H1 (cell line): Measurements from ENCODE around the gene NAAA. TPM values are rescaled to one million over a fixed set of nuclear protein-coding genes. Genes with fewer than 3 reads are reported as not detected.

Experiments
- CTCF ChIA-PET: fragments of 300-600 bp; sonication (Branson Sonifier 250); formaldehyde crosslinking; loops from one replicate; lab custom pipeline; 2021; ENCODE audit not compliant: partially characterized antibody; lab: Charles Lee
- POLR2A ChIA-PET: fragments of 300-600 bp; sonication (Branson Sonifier 250); formaldehyde crosslinking; loops from one replicate; lab custom pipeline; 2021; ENCODE audit warnings: inconsistent platforms; ENCODE audit not compliant: partially characterized antibody; lab: Charles Lee
- DNase-seq, 2 experiments: peaks; one replicate each; pipeline versions ENCODE4 v3.0.0 to v3.0.0-alpha.2; 2010 to 2022; ENCODE audit warnings: low spot score in 2 of 2, low read depth in 1 of 2, mixed read lengths in 1 of 2
- FAIRE-seq: peaks from 2 replicates; lab custom pipeline; 2011; peaks lifted over from hg19 to GRCh38; lab: Jason Lieb, UNC
- H2AFZ ChIP-seq: 2 replicates; pipeline ENCODE4 v1.8.1; 2012; ENCODE audit warnings: low read length, inconsistent platforms
- H2AK5ac ChIP-seq: 2 replicates; pipeline ENCODE4 v1.6.1; 2013; ENCODE audit warnings: low read depth, low read length
- H2BK120ac ChIP-seq: replicated peaks from 2 replicates; pipeline ENCODE3; 2013; ENCODE audit warnings: low read depth, low read length, inconsistent platforms
- H2BK12ac ChIP-seq: 2 replicates; pipeline ENCODE4 v1.6.1; 2013; ENCODE audit warnings: low read depth, low read length
- H2BK15ac ChIP-seq: 2 replicates; pipeline ENCODE4 v1.6.1; 2013; ENCODE audit warnings: low read length
- H2BK20ac ChIP-seq: 2 replicates; pipeline ENCODE4 v1.6.1; 2013; ENCODE audit warnings: low read length
- H2BK5ac ChIP-seq: 2 replicates; pipeline ENCODE4 v1.6.1; 2013; ENCODE audit warnings: low read depth, low read length
- H3K14ac ChIP-seq: 2 replicates; pipeline ENCODE4 v1.6.1; 2013; ENCODE audit warnings: inconsistent platforms; ENCODE audit not compliant: insufficient read length
- H3K18ac ChIP-seq: 2 replicates; pipeline ENCODE4 v1.6.1; 2013; ENCODE audit warnings: low read length; ENCODE audit errors: extremely low read depth
- H3K23ac ChIP-seq: 2 replicates; pipeline ENCODE4 v1.6.1; 2013; ENCODE audit warnings: inconsistent platforms; ENCODE audit not compliant: insufficient read length
- H3K23me2 ChIP-seq: 2 replicates; pipeline ENCODE4 v1.6.1; 2013; ENCODE audit warnings: low read depth, low read length
- H3K27ac ChIP-seq: 2 replicates; pipeline ENCODE4 v1.6.1; 2011; ENCODE audit warnings: low read depth, low read length, inconsistent platforms
- H3K27me3 ChIP-seq, 4 experiments: replicated peaks in 1 of 4; 1 replicate in 1 of 4; 2 replicates in 3 of 4; pipeline versions ENCODE4 v1.6.1 to v1.8.1; 2011 to 2013; ENCODE audit warnings: low read length in 3 of 4, mild to moderate bottlenecking in 3 of 4, inconsistent platforms in 2 of 4, mixed read lengths in 2 of 4, moderate library complexity in 1 of 4; ENCODE audit not compliant: control insufficient read depth in 3 of 4, insufficient read depth in 3 of 4; ENCODE audit errors: extremely low read depth in 1 of 4
- H3K36me3 ChIP-seq, 4 experiments: 2 replicates each; pipeline versions ENCODE4 v1.6.1 to v1.8.1; 2011 to 2013; ENCODE audit warnings: mild to moderate bottlenecking in 4 of 4, low read length in 3 of 4, moderate library complexity in 2 of 4, control low read depth in 1 of 4, inconsistent platforms in 1 of 4; ENCODE audit not compliant: insufficient read depth in 4 of 4, control insufficient read depth in 2 of 4
- H3K4ac ChIP-seq: replicated peaks from 2 replicates; pipeline ENCODE3; 2013; ENCODE audit warnings: low read length, low read depth, mixed read lengths, inconsistent platforms; ENCODE audit not compliant: insufficient read length
- H3K4me1 ChIP-seq, 4 experiments: replicated peaks in 1 of 4; 1 replicate in 1 of 4; 2 replicates in 3 of 4; pipeline versions ENCODE4 v1.6.1 to v1.8.1; 2011 to 2013; ENCODE audit warnings: low read length in 3 of 4, inconsistent platforms in 2 of 4, mixed read lengths in 1 of 4; ENCODE audit not compliant: insufficient read depth in 4 of 4, control insufficient read depth in 3 of 4
- H3K4me2 ChIP-seq, 2 experiments: 2 replicates each; pipeline versions ENCODE4 v1.6.1 to v1.8.1; 2011 to 2013; ENCODE audit warnings: low read depth in 2 of 2, low read length in 2 of 2, control low read depth in 1 of 2, inconsistent platforms in 1 of 2, mild to moderate bottlenecking in 1 of 2; ENCODE audit not compliant: insufficient read depth in 1 of 2
- H3K4me3 ChIP-seq, 4 experiments: fragments of 200-600, 300-600 bp in 1 of 4; sonication (generic), shearing (Covaris generic), sonication (Bioruptor Twin) in 1 of 4; 2 replicates each; pipeline versions ENCODE4 v1.5.1 to v1.8.1; 2011 to 2016; ENCODE audit warnings: low read length in 4 of 4, low read depth in 3 of 4, control low read depth in 2 of 4, inconsistent platforms in 2 of 4, mild to moderate bottlenecking in 2 of 4, mixed read lengths in 1 of 4, moderate library complexity in 1 of 4; ENCODE audit not compliant: insufficient read depth in 2 of 4; ENCODE audit errors: extremely low read depth in 1 of 4
- H3K56ac ChIP-seq: replicated peaks from 2 replicates; pipeline ENCODE3; 2013; ENCODE audit warnings: low read depth, mild to moderate bottlenecking, mixed read lengths, low read length, inconsistent platforms; ENCODE audit not compliant: insufficient read length
- H3K79me1 ChIP-seq: 2 replicates; pipeline ENCODE4 v1.6.1; 2013; ENCODE audit warnings: low read depth, low read length, control low read depth
- H3K79me2 ChIP-seq, 2 experiments: 2 replicates each; pipeline versions ENCODE4 v1.6.1 to v1.8.1; 2012 to 2013; ENCODE audit warnings: low read length in 2 of 2, mild to moderate bottlenecking in 2 of 2, inconsistent platforms in 1 of 2; ENCODE audit not compliant: insufficient read depth in 2 of 2, control insufficient read depth in 1 of 2
- H3K9ac ChIP-seq, 4 experiments: replicated peaks in 1 of 4; 1 replicate in 1 of 4; 2 replicates in 3 of 4; pipeline versions ENCODE4 v1.6.1 to v1.8.1; 2011 to 2013; ENCODE audit warnings: low read depth in 3 of 4, low read length in 3 of 4, control low read depth in 2 of 4, mild to moderate bottlenecking in 2 of 4, moderate library complexity in 2 of 4, inconsistent platforms in 1 of 4; ENCODE audit errors: extremely low read depth in 1 of 4
- H3K9me3 ChIP-seq, 2 experiments: 2 replicates each; pipeline versions ENCODE4 v1.6.1 to v1.8.1; 2012 to 2013; ENCODE audit warnings: mild to moderate bottlenecking in 2 of 2, moderate library complexity in 2 of 2, control low read depth in 1 of 2, inconsistent platforms in 1 of 2, low read depth in 1 of 2, low read length in 1 of 2, mixed read lengths in 1 of 2; ENCODE audit not compliant: insufficient read depth in 2 of 2
- H4K20me1 ChIP-seq, 2 experiments: replicated peaks in 1 of 2; 2 replicates each; pipeline versions ENCODE3 to v1.8.1; 2011 to 2013; ENCODE audit warnings: inconsistent platforms in 2 of 2, low read length in 2 of 2, mild to moderate bottlenecking in 1 of 2; ENCODE audit not compliant: insufficient read depth in 2 of 2, control insufficient read depth in 1 of 2
- H4K5ac ChIP-seq: 2 replicates; pipeline ENCODE4 v1.6.1; 2013; ENCODE audit warnings: low read length, low read depth, mixed read lengths, inconsistent platforms; ENCODE audit not compliant: insufficient read length
- H4K8ac ChIP-seq: 2 replicates; pipeline ENCODE4 v1.8.0; 2013; ENCODE audit warnings: mild to moderate bottlenecking, moderate library complexity, low read length, inconsistent platforms; ENCODE audit not compliant: insufficient read depth; ENCODE audit errors: extremely low read depth
- H4K91ac ChIP-seq: replicated peaks from 2 replicates; pipeline ENCODE3; 2013; ENCODE audit warnings: low read length, mixed read lengths, inconsistent platforms; ENCODE audit not compliant: insufficient read length
- BRCA1 ChIP-seq: IDR thresholded peaks from 2 replicates; pipeline ENCODE4 v1.6.1; 2012; ENCODE audit warnings: low read depth, low read length, improper control_type of control experiment
- PHF8 ChIP-seq: fragments of 200-600 bp; sonication (generic); conservative IDR thresholded peaks from 2 replicates; pipeline ENCODE4 v1.7.1; 2012; ENCODE audit warnings: low read depth, mild to moderate bottlenecking, inconsistent platforms, low read length, moderate library complexity
- POLR2AphosphoS5 ChIP-seq: IDR thresholded peaks from 2 replicates; pipeline ENCODE4 v1.6.1; 2011; ENCODE audit warnings: low read depth, low read length
- RBBP5 ChIP-seq: IDR thresholded peaks from 2 replicates; pipeline ENCODE4 v1.7.1; 2012; ENCODE audit warnings: low read depth, mild to moderate bottlenecking, inconsistent platforms, low read length, moderate library complexity, borderline replicate concordance
- RNF2 ChIP-seq: fragments of 200-900, 300-1000 bp; sonication (generic); IDR thresholded peaks from 2 replicates; pipeline ENCODE4 v1.7.1; 2016; ENCODE audit warnings: borderline replicate concordance, low read depth, mild to moderate bottlenecking, antibody characterized with exemption, low read length; ENCODE audit not compliant: poor library complexity, severe bottlenecking; ENCODE audit errors: missing control alignments
- RXRA ChIP-seq: IDR thresholded peaks from 2 replicates; pipeline ENCODE4 v1.6.1; 2011; ENCODE audit warnings: low read depth, mild to moderate bottlenecking, low read length, moderate library complexity; ENCODE audit not compliant: insufficient read depth
- SRF ChIP-seq: IDR thresholded peaks from 2 replicates; pipeline ENCODE4 v1.6.1; 2011; ENCODE audit warnings: mild to moderate bottlenecking, low read depth, low read length, moderate library complexity
- TBP ChIP-seq: IDR thresholded peaks from 2 replicates; pipeline ENCODE4 v1.6.1; 2011; ENCODE audit warnings: low read depth, low read length, improper control_type of control experiment
- YY1 ChIP-seq: IDR thresholded peaks from 2 replicates; pipeline ENCODE4 v1.6.1; 2011; ENCODE audit warnings: low read depth, mild to moderate bottlenecking, low read length
- ZNF274 ChIP-seq: IDR thresholded peaks from 2 replicates; pipeline ENCODE4 v1.7.0; 2012; ENCODE audit warnings: low read length, borderline replicate concordance; ENCODE audit errors: extremely low read depth
- WGBS, 2 experiments: shearing (Covaris generic) in 1 of 2; methylation state at CpG; one replicate each; pipeline versions ENCODE4 v1.1.6 to v1.1.7; 2013 to 2015; ENCODE audit warnings: low lambda C conversion rate in 2 of 2, mixed read lengths in 2 of 2, inconsistent platforms in 1 of 2, low coverage in 1 of 2, missing lambda C conversion rate in 1 of 2; ENCODE audit not compliant: insufficient replicate concordance in 2 of 2, insufficient coverage in 1 of 2, insufficient read length in 1 of 2; ENCODE audit errors: extremely low coverage in 1 of 2, missing lambda C conversion rate in 1 of 2; 5-methylcytosine and 5-hydroxymethylcytosine counted together
- polyA plus RNA-seq, 7 experiments: library from polyadenylated mRNA; depleted of rRNA in 3 of 7; stranded (reverse) in 5 of 7; unstranded in 2 of 7; fragments of >200 nt in 5 of 7; fragments of 200-250 nt in 2 of 7; gene quantifications; 1 replicate in 5 of 7; 2 replicates in 1 of 7; 4 replicates in 1 of 7; pipeline versions ENCODE4 v1.2.1 to v1.2.3, GENCODE V29; 2011 to 2013; ENCODE audit warnings: missing spikeins in 2 of 7, mixed read lengths in 2 of 7
- total RNA-seq: library from RNA; stranded (reverse); fragmentation: NEBNext Ultra II Directional; extraction: Animal tissue kit (Norgen Biotek cat#: 25700); gene quantifications from 2 replicates; pipeline ENCODE4 v1.2.1, GENCODE V29; 2021
- TF ChIP-seq, protein P1 (sequence below): IDR thresholded peaks from 2 replicates; pipeline ENCODE4 v1.6.1; 2011; ENCODE audit warnings: low read depth, mild to moderate bottlenecking, low read length; ENCODE audit not compliant: insufficient read depth
- TF ChIP-seq, protein P2 (sequence below): IDR thresholded peaks from 2 replicates; pipeline ENCODE4 v1.6.1; 2012; ENCODE audit warnings: low read length, inconsistent platforms

NAAA gene
- total and polyA plus RNA-seq, 2 of the 8 experiments (the other 6 are each of a cell fraction or from before 2014, with no cell fraction given), result 9.4 to 12.5 TPM

DNA sequence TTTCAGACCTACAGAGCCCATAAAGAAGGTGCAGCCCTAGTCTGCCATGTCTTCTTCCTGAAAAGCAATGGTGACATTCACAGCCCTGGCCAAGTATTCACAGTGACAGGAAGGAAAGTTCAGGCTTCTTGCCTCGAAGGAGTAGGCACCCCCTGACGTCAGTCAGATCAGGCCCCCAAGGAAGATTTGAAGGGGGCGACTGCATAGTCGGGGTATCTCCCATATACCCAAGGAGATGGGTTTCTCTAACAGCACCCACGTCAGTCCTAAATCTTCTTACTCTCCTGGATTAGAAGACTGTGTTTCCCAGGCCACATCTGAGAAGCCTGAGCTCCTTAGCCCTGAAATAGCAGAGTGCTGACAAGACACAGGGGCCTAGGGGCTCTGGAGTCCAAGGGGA lies 38.5 kb downstream of the NAAA start, which contains the start of gene PPEF2:
Gene PPEF2, minus strand, starts transcription at position 101 of the 400 bp plus-strand sequence. CDS start 6,127 bp downstream, outside the sequence.
- no peak within 1 kb of the TSS for H3K4ac ChIP-seq
- no peaks in the 10 kb centered on the region for H3K23me2 ChIP-seq
- peak within 1 kb of the TSS; percentile 12; the same call in 1 of the 2 replicates for H2AFZ ChIP-seq
- no peak within 1 kb of the TSS for H4K8ac ChIP-seq
- no peaks in the 10 kb centered on the region for H3K27me3 ChIP-seq
- H4K91ac ChIP-seq, result no peak within 1 kb of the TSS
- FAIRE-seq (no peak), DNase-seq (no peak)
- no peak within 1 kb of the TSS for H4K5ac ChIP-seq
- 87% methylated on average over 5 of the region's 5 CpGs; no CpG with 5 or more reads in 1 of the 2 experiments for WGBS, 2 experiments
- H3K79me2 ChIP-seq, result no peaks in the 10 kb centered on the region
- no peaks in the 10 kb centered on the region for H3K79me1 ChIP-seq
- no peak within 1 kb of the TSS for H2BK15ac ChIP-seq
- no peaks in the 10 kb centered on the region for H4K20me1 ChIP-seq
- no peak within 1 kb of the TSS for H2BK120ac ChIP-seq
- H2BK12ac ChIP-seq, result no peak within 1 kb of the TSS
- no peak within 1 kb of the TSS for H3K18ac ChIP-seq
- H2AK5ac ChIP-seq, result no peak within 1 kb of the TSS
- H3K14ac ChIP-seq, result no peak within 1 kb of the TSS
- H3K9me3 ChIP-seq, result no peaks in the 10 kb centered on the region; a peak in 1 of 4 replicates
- no peak within 1 kb of the TSS for H3K4me2 ChIP-seq
- H3K27ac ChIP-seq, result no peak within 1 kb of the TSS
- H3K56ac ChIP-seq, result no peak within 1 kb of the TSS
- H3K4me1 ChIP-seq, result peaks cover 0 to 4% (median 0%) of the 10 kb centered on the region in 4 experiments; a peak in 1 of 7 replicates
- ChIA-PET POLR2A (no interaction called here), CTCF (interaction anchor here (0.5 to 11.3 kb wide), 5 partner anchors 8 to 37 kb away, joined by 3 to 144 read pairs (median 4); no protein-coding TSS in a partner anchor)
- no peaks in the 10 kb centered on the region for H3K36me3 ChIP-seq
- H2BK20ac ChIP-seq, result no peak within 1 kb of the TSS
- H3K4me3 ChIP-seq, result no peak within 1 kb of the TSS
- no peak within 1 kb of the TSS for H3K23ac ChIP-seq
- no peak within 1 kb of the TSS for H3K9ac ChIP-seq
- H2BK5ac ChIP-seq, result no peak within 1 kb of the TSS
- TF ChIP-seq, protein P1, sequence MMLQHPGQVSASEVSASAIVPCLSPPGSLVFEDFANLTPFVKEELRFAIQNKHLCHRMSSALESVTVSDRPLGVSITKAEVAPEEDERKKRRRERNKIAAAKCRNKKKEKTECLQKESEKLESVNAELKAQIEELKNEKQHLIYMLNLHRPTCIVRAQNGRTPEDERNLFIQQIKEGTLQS, result no peak
- TF ChIP-seq, protein P2, sequence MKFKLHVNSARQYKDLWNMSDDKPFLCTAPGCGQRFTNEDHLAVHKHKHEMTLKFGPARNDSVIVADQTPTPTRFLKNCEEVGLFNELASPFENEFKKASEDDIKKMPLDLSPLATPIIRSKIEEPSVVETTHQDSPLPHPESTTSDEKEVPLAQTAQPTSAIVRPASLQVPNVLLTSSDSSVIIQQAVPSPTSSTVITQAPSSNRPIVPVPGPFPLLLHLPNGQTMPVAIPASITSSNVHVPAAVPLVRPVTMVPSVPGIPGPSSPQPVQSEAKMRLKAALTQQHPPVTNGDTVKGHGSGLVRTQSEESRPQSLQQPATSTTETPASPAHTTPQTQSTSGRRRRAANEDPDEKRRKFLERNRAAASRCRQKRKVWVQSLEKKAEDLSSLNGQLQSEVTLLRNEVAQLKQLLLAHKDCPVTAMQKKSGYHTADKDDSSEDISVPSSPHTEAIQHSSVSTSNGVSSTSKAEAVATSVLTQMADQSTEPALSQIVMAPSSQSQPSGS, result no peak
- no peak for TF ChIP-seq SRF
- TF ChIP-seq RNF2, result no peak
- TF ChIP-seq YY1, result no peak
- TF ChIP-seq PHF8, result no peak
- no peak for TF ChIP-seq POLR2AphosphoS5
- no peak for TF ChIP-seq ZNF274
- TF ChIP-seq RXRA, result no peak
- no peak for TF ChIP-seq BRCA1
- TF ChIP-seq RBBP5, result no peak
- TF ChIP-seq TBP, result no peak
